ENCODE data around the gene TLE4. TPM values are rescaled to one million over a fixed set of nuclear protein-coding genes. Genes with fewer than 3 reads are reported as not detected.

TLE4 gene
- total RNA-seq (2014; rRNA removed; shearing (Covaris generic)) (43.9 and 45.8 TPM in 2 replicates), polyA plus RNA-seq (2016; fragmentation: Nextera tagmentation; extraction: Ambion mirVana) (69.5 and 72.9 TPM in 2 replicates)
- long read RNA-seq, partial matches to known transcripts: 3 of 6 reads
- long read RNA-seq, other reads (novel, unspliced or antisense): 3 of 6 reads

DNA sequence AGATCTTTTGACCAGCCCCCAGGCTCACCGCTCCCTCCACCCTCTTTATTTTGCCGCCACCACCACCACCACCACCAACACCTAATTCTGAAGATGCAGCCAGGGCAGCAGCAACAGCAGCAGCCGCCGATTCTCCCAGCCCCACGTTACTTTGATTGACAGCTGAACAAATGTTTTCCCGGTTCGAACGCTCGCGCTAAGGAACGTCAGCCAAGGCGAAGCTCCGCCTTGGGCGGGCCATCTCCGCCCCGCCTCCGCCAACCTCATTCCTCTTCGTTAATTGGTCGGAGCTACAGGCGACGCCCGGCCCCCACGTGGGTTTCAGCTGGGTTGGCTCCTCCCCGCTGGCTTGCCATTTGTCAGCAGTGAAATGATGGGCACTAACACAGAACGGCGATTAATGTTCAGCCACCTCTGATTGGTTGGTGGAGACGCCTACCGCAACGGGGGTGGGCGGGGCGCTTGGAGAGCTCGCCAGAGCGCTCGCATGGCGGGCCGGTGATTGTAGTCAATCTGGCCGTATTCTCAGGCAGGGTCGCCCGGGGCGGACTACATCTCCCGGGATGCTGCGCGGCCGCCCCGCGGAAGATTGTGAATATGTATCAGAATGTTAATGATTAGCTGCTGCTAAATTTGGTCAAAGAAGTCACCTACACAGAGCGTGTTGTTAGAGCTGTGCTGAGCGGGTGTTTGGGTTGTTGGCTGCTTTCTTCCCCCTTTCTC lies at the start of gene TLE4:
Gene TLE4 (plus strand): TSS at position 657 of the 723 bp plus-strand sequence. CDS start 826 bp downstream, outside the sequence.
- DNase-seq (ENCODE audit: low spot score) (peak; percentile 100), ATAC-seq (peak; percentile 80)
- Histone ChIP-seq H2AFZ (peak within 1 kb of the TSS; percentile 88; the same call in 1 of the 2 replicates), H3K4me2 (peak within 1 kb of the TSS; percentile 94), H3K27me3 (ENCODE audit: insufficient read depth) (no peaks in the 10 kb centered on the region), H4K20me1 (replicated peaks; ENCODE audit: insufficient read depth) (0 out of 2 replicates have a peak, but pooled peaks cover 4% of the 10 kb centered on the region), H3K4me1 (ENCODE audit: insufficient read depth) (peaks cover 17% of the 10 kb centered on the region), H3F3A (replicated peaks; ENCODE audit: low read depth) (0 out of 2 replicates have a peak, but pooled peaks cover 5% of the 10 kb centered on the region), H3K27ac (ENCODE audit: low read depth) (peak within 1 kb of the TSS; percentile 97), H3K9me2 (ENCODE audit: insufficient read depth) (no peaks in the 10 kb centered on the region), H3K79me2 (replicated peaks; ENCODE audit: insufficient read depth) (peaks cover 33% of the 10 kb centered on the region), H3K4me3 (peak within 1 kb of the TSS; percentile 78), H3K36me3 (ENCODE audit: insufficient read depth) (no peaks in the 10 kb centered on the region; the same call in 1 of the 2 replicates)
- peaks cover 4% of the 10 kb centered on the region; the same call in 1 of the 3 replicates for H3K9me3 Mint-ChIP-seq
- TF ChIP-seq, protein P1, sequence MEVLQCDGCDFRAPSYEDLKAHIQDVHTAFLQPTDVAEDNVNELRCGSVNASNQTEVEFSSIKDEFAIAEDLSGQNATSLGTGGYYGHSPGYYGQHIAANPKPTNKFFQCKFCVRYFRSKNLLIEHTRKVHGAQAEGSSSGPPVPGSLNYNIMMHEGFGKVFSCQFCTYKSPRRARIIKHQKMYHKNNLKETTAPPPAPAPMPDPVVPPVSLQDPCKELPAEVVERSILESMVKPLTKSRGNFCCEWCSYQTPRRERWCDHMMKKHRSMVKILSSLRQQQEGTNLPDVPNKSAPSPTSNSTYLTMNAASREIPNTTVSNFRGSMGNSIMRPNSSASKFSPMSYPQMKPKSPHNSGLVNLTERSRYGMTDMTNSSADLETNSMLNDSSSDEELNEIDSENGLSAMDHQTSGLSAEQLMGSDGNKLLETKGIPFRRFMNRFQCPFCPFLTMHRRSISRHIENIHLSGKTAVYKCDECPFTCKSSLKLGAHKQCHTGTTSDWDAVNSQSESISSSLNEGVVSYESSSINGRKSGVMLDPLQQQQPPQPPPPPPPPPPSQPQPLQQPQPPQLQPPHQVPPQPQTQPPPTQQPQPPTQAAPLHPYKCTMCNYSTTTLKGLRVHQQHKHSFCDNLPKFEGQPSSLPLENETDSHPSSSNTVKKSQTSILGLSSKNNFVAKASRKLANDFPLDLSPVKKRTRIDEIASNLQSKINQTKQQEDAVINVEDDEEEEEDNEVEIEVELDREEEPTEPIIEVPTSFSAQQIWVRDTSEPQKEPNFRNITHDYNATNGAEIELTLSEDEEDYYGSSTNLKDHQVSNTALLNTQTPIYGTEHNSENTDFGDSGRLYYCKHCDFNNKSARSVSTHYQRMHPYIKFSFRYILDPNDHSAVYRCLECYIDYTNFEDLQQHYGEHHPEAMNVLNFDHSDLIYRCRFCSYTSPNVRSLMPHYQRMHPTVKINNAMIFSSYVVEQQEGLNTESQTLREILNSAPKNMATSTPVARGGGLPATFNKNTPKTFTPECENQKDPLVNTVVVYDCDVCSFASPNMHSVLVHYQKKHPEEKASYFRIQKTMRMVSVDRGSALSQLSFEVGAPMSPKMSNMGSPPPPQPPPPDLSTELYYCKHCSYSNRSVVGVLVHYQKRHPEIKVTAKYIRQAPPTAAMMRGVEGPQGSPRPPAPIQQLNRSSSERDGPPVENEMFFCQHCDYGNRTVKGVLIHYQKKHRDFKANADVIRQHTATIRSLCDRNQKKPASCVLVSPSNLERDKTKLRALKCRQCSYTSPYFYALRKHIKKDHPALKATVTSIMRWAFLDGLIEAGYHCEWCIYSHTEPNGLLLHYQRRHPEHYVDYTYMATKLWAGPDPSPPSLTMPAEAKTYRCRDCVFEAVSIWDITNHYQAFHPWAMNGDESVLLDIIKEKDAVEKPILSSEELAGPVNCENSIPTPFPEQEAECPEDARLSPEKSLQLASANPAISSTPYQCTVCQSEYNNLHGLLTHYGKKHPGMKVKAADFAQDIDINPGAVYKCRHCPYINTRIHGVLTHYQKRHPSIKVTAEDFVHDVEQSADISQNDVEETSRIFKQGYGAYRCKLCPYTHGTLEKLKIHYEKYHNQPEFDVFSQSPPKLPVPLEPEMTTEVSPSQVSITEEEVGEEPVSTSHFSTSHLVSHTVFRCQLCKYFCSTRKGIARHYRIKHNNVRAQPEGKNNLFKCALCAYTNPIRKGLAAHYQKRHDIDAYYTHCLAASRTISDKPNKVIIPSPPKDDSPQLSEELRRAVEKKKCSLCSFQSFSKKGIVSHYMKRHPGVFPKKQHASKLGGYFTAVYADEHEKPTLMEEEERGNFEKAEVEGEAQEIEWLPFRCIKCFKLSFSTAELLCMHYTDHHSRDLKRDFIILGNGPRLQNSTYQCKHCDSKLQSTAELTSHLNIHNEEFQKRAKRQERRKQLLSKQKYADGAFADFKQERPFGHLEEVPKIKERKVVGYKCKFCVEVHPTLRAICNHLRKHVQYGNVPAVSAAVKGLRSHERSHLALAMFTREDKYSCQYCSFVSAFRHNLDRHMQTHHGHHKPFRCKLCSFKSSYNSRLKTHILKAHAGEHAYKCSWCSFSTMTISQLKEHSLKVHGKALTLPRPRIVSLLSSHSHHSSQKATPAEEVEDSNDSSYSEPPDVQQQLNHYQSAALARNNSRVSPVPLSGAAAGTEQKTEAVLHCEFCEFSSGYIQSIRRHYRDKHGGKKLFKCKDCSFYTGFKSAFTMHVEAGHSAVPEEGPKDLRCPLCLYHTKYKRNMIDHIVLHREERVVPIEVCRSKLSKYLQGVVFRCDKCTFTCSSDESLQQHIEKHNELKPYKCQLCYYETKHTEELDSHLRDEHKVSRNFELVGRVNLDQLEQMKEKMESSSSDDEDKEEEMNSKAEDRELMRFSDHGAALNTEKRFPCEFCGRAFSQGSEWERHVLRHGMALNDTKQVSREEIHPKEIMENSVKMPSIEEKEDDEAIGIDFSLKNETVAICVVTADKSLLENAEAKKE (CRISPR knock-in tag; IDR thresholded peaks at IDR 0.05): no peak
- 0 out of 2 replicates have a peak, but pooled peaks have one; percentile 6 for TF ChIP-seq NANOG (IDR thresholded peaks at IDR 0.05; ENCODE audit: borderline replicate concordance)
- peak; percentile 52; the same call in 1 of the 2 replicates for TF ChIP-seq ETS1 (IDR thresholded peaks at IDR 0.05)
- TF ChIP-seq STAT1 (IDR thresholded peaks at IDR 0.05; ENCODE audit: unreplicated experiment): no peak
- TF ChIP-seq POLR2AphosphoS5 (IDR thresholded peaks at IDR 0.05; ENCODE audit: low read depth): peak; percentile 97
- no peak for TF ChIP-seq CTCF (conservative IDR thresholded peaks at IDR 0.05; ENCODE audit: low read depth in 2 of 2)
- TF ChIP-seq REST (IDR thresholded peaks at IDR 0.05; ENCODE audit: unreplicated experiment): no peak
- TF ChIP-seq EZH2 (IDR thresholded peaks at IDR 0.05; ENCODE audit: low read depth, unreplicated experiment): no peak
- no peak for TF ChIP-seq EZH2phosphoT487 (IDR thresholded peaks at IDR 0.05; ENCODE audit: unreplicated experiment)
- peak; percentile 82 for TF ChIP-seq CREB1 (CRISPR knock-in tag; IDR thresholded peaks at IDR 0.05; ENCODE audit: low read depth)
- TF ChIP-seq ZNF331 (CRISPR knock-in tag; IDR thresholded peaks at IDR 0.05; ENCODE audit: low read depth): no peak
- TF ChIP-seq JUNB (IDR thresholded peaks at IDR 0.05; ENCODE audit: unreplicated experiment): no peak
- TF ChIP-seq ZNF114 (CRISPR knock-in tag; IDR thresholded peaks at IDR 0.05): no peak
- H3K36me3 Mint-ChIP-seq (ENCODE audit: low read depth): peaks cover 12% of the 10 kb centered on the region
- H3K27me3 Mint-ChIP-seq (ENCODE audit: insufficient read depth, low read depth, poor library complexity): peaks cover 10% of the 10 kb centered on the region
- peak within 1 kb of the TSS; percentile 88; the same call in 1 of the 3 replicates for H3K4me3 Mint-ChIP-seq
- no peak within 1 kb of the TSS for H3K27ac Mint-ChIP-seq
- H3K4me1 Mint-ChIP-seq: peaks cover 21% of the 10 kb centered on the region

Data from GM23338 (cell line).